WERI-Rb-1 (cell line): ENCODE data around the gene ASB10.

Experiments
- DNase-seq: peaks from one replicate; pipeline ENCODE4 v3.0.0-alpha.2; 2020
- H3K27ac ChIP-seq: fragments of 250-450 bp; sonication (Bioruptor Pico); 2 replicates; pipeline ENCODE4 v1.5.1; 2020; ENCODE audit warnings: mild to moderate bottlenecking, moderate library complexity
- H3K27me3 ChIP-seq: fragments of 250-450 bp; sonication (Bioruptor Pico); 2 replicates; pipeline ENCODE4 v1.5.1; 2021; ENCODE audit warnings: mild to moderate bottlenecking, low read depth, moderate library complexity; ENCODE audit not compliant: insufficient read depth, severe bottlenecking
- H3K36me3 ChIP-seq: fragments of 250-450 bp; sonication (Bioruptor Pico); 2 replicates; pipeline ENCODE4 v1.5.1; 2020; ENCODE audit warnings: mild to moderate bottlenecking, moderate library complexity
- H3K4me3 ChIP-seq: 2 replicates; pipeline ENCODE4 v1.5.1; 2011; ENCODE audit warnings: low read depth, mild to moderate bottlenecking, control low read depth, low read length
- H3K9me3 ChIP-seq: fragments of 250-450 bp; sonication (Bioruptor Pico); 2 replicates; pipeline ENCODE4 v1.5.1; 2021; ENCODE audit warnings: mild to moderate bottlenecking, moderate library complexity; ENCODE audit not compliant: severe bottlenecking
- CTCF ChIP-seq: IDR thresholded peaks from 2 replicates; pipeline ENCODE4 v1.5.1; 2011; ENCODE audit warnings: low read depth, mild to moderate bottlenecking, control low read depth, inconsistent platforms, low read length

ASB10 gene

GRCh38 chr7:151207804-151208203, 20.8 kb upstream of the ASB10 start:
- Histone ChIP-seq H3K27me3 (no peaks in the 10 kb centered on the region), H3K4me3 (no peak overlapping the region), H3K9me3 (no peaks in the 10 kb centered on the region), H3K36me3 (peaks cover 7% of the 10 kb centered on the region), H3K27ac (peak overlapping the region; percentile 54)
- no peak for TF ChIP-seq CTCF
- DNase-seq = no peak

GRCh38 chr7:151207315-151207714, 20.3 kb upstream of the ASB10 start:
- Histone ChIP-seq H3K36me3 (peaks cover 2% of the 10 kb centered on the region), H3K27ac (peak overlapping the region; percentile 54), H3K9me3 (no peaks in the 10 kb centered on the region), H3K4me3 (no peak overlapping the region), H3K27me3 (no peaks in the 10 kb centered on the region)
- DNase-seq = no peak
- no peak for TF ChIP-seq CTCF

GRCh38 chr7:151206914-151207313, 19.9 kb upstream of the ASB10 start:
- DNase-seq = peak; percentile 66
- Histone ChIP-seq H3K4me3 (no peak overlapping the region), H3K36me3 (no peaks in the 10 kb centered on the region), H3K9me3 (no peaks in the 10 kb centered on the region), H3K27ac (peak overlapping the region; percentile 54), H3K27me3 (no peaks in the 10 kb centered on the region)
- no peak for TF ChIP-seq CTCF

GRCh38 chr7:151205730-151206129, 18.7 kb upstream of the ASB10 start:
- DNase-seq = no peak
- Histone ChIP-seq H3K36me3 (no peaks in the 10 kb centered on the region), H3K9me3 (no peaks in the 10 kb centered on the region), H3K4me3 (no peak overlapping the region), H3K27ac (no peak overlapping the region), H3K27me3 (no peaks in the 10 kb centered on the region)
- no peak for TF ChIP-seq CTCF

GRCh38 chr7:151204383-151205032, 17.5 kb upstream of the ASB10 start:
- no peak for DNase-seq
- Histone ChIP-seq H3K36me3 (no peaks in the 10 kb centered on the region), H3K27me3 (no peaks in the 10 kb centered on the region)

More at GRCh38 chr7:151204383-151205032, 17.5 kb upstream of the ASB10 start:
- no peak for TF ChIP-seq CTCF
- H3K4me3 ChIP-seq = no peak overlapping the region
- no peaks in the 10 kb centered on the region for H3K9me3 ChIP-seq
- no peak overlapping the region for H3K27ac ChIP-seq
